NT2/D1 (cell line): ENCODE results near the gene AMPD2.

Source experiments
- SUZ12 ChIP-seq: IDR thresholded peaks from 2 replicates; pipeline ENCODE4 v1.6.1; 2011; ENCODE audit not compliant: insufficient read length, insufficient read depth; ENCODE audit errors: extremely low read depth
- YY1 ChIP-seq: IDR thresholded peaks from 2 replicates; pipeline ENCODE4 v1.6.1; 2011; ENCODE audit not compliant: insufficient read length, insufficient read depth
- ZNF274 ChIP-seq: IDR thresholded peaks from 2 replicates; pipeline ENCODE4 v1.6.1; 2011; ENCODE audit warnings: mild to moderate bottlenecking, low read depth, low read length

- TF ChIP-seq ZNF274 = no peak
- no peak for TF ChIP-seq YY1
- no peak for TF ChIP-seq SUZ12
Measured at GRCh38 chr1:109634771-109635750, 15.4 kb downstream of the AMPD2 start.
